GM06990 (cell line): Measurements from ENCODE around the gene BHLHE23.

ENCODE experiments used
- DNase-seq: peaks from one replicate; pipeline ENCODE4 v3.0.0-alpha.2; 2011; ENCODE audit not compliant: insufficient read length; ENCODE audit errors: extremely low read depth
- H3K27me3 ChIP-seq: replicated peaks from 2 replicates; pipeline ENCODE4 v1.6.0; 2011; ENCODE audit warnings: low read length; ENCODE audit not compliant: control insufficient read depth, insufficient read depth
- H3K36me3 ChIP-seq: 2 replicates; pipeline ENCODE4 v1.5.1; 2011; ENCODE audit warnings: low read length; ENCODE audit not compliant: control insufficient read depth, insufficient read depth
- H3K4me3 ChIP-seq: replicated peaks from 2 replicates; pipeline ENCODE4 v1.5.1; 2011; ENCODE audit warnings: low read depth, mild to moderate bottlenecking, control low read depth, low read length
- TF ChIP-seq, protein P1 (sequence below): IDR thresholded peaks from 2 replicates; pipeline ENCODE4 v1.5.1; 2011; ENCODE audit warnings: low read length, control low read depth, mild to moderate bottlenecking, inconsistent platforms; ENCODE audit not compliant: insufficient read depth, poor library complexity, severe bottlenecking

BHLHE23 gene

DNA sequence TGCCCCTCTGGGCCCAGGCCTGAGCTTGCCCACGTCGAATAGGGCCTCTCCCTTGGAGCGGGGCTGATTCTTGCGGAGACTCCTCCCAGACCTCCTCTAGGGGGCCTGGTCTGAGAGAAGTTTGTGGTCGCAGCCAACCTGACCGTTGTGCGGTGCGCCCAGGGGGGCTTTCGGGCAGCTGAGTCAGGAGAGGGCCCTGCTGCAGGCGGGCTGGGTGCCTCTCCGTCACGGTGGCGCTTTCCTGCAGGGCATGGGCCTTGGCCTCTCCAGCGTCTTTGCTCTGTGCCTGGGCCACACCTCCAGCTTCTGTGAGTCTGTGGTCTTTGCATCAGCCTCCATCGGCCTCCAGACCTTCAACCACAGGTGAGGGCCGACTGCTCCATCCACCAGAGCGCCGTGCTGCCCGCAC, 41.4 kb downstream of the BHLHE23 start:
- Histone ChIP-seq H3K36me3 (peaks cover 17% of the 10 kb centered on the region), H3K4me3 (no peak overlapping the region), H3K27me3 (no peaks in the 10 kb centered on the region)
- DNase-seq: no peak
- TF ChIP-seq, protein P1, sequence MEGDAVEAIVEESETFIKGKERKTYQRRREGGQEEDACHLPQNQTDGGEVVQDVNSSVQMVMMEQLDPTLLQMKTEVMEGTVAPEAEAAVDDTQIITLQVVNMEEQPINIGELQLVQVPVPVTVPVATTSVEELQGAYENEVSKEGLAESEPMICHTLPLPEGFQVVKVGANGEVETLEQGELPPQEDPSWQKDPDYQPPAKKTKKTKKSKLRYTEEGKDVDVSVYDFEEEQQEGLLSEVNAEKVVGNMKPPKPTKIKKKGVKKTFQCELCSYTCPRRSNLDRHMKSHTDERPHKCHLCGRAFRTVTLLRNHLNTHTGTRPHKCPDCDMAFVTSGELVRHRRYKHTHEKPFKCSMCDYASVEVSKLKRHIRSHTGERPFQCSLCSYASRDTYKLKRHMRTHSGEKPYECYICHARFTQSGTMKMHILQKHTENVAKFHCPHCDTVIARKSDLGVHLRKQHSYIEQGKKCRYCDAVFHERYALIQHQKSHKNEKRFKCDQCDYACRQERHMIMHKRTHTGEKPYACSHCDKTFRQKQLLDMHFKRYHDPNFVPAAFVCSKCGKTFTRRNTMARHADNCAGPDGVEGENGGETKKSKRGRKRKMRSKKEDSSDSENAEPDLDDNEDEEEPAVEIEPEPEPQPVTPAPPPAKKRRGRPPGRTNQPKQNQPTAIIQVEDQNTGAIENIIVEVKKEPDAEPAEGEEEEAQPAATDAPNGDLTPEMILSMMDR: no peak

DNA sequence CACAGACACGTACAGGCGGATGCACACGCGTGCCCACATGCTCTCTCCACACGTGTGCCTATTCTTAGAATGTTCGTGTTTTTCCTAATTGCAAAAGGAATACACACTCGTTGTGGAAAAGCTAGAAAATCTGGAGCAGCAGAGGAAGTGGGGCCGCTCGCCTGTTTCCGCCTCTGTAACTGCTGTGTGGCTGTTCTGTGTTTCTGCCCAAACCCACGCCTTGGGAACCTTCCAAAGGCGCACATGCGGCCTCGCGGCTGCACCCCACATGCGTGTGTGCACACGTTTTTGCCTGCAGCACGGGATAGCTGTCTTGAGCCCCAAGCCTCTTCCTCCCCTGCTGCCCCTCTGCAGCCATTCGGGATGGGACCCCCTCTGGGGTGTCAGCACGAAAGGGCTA, 42.1 kb downstream of the BHLHE23 start:
- H3K27me3 ChIP-seq: no peaks in the 10 kb centered on the region
- no peak for DNase-seq
- H3K36me3 ChIP-seq: peaks cover 21% of the 10 kb centered on the region
- H3K4me3 ChIP-seq: no peak overlapping the region
- TF ChIP-seq, protein P1: no peak

DNA sequence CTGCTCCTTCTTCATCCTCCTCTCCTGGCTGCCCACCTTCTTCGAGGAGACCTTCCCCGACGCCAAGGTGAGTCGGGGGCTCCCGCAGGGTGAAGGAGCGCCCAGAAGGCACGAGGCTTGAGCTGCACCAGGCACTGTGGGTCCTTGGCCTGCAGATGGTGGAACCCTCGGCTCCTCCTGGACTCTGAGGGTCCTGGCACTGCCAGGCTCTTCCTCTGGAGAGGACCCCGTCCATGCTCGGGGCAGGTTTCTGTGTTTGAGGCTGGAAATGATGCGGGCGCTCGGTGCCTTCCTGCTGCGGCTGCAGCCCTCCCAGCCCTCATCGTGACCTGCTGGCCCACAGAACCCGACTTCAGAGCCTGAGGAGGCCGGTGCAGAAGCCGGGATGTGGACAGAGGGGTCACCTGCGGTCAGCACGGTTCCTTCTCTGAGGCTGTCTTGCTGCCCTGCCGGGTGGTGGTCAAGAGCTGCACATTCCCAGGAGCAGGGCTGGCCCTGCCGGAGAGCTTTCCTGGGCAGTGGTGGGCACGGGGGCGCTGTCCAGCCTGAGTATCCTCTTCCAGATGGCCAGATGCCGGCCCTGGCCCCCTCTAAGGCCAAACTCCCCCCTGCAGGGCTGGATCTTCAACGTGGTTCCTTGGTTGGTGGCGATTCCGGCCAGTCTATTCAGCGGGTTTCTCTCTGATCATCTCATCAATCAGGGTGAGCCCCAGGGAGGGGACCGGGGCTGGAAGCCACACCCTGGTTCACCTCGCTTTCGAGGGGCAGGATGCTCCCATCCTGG, 43.0 kb downstream of the BHLHE23 start:
- Histone ChIP-seq H3K4me3 (no peak overlapping the region), H3K36me3 (peaks cover 25% of the 10 kb centered on the region), H3K27me3 (no peaks in the 10 kb centered on the region)
- no peak for DNase-seq
- TF ChIP-seq, protein P1: no peak

DNA sequence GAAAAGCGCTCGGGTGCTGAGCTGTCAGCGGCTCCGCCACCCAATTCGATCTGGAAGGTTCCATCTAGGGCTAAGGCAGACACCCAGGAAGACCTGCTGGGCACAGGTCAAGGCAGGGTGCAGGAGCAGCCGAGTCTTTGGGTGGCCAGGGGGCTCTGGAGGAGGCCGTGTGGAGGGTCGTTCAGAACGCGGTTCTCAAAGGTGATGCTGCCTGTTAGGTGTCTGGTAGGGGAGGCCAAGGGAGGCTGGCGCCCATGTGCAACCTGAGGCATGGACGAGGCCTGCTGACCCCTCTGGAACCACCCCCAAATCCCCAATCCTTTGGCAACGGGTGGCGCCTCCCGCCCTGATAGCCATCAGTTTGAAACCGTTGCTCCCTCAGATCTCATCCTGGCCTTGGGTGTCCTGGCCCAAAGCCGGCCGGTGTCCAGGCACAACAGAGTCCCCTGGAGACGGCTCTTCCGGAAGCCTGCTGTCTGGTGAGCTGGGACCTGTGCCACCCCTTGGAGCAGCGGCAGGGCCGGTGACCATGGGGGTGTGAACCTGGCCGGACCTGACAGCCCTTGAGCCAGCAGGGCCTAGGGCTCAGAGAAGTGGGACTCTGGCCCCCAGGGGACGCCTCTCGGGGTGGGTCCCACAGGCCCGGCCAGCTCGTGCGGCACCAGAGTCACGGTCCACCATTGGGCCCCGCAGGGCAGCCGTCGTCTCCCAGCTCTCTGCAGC, 43.7 kb downstream of the BHLHE23 start:
- TF ChIP-seq, protein P1: no peak
- H3K4me3 ChIP-seq: no peak overlapping the region
- no peaks in the 10 kb centered on the region for H3K27me3 ChIP-seq

DNA sequence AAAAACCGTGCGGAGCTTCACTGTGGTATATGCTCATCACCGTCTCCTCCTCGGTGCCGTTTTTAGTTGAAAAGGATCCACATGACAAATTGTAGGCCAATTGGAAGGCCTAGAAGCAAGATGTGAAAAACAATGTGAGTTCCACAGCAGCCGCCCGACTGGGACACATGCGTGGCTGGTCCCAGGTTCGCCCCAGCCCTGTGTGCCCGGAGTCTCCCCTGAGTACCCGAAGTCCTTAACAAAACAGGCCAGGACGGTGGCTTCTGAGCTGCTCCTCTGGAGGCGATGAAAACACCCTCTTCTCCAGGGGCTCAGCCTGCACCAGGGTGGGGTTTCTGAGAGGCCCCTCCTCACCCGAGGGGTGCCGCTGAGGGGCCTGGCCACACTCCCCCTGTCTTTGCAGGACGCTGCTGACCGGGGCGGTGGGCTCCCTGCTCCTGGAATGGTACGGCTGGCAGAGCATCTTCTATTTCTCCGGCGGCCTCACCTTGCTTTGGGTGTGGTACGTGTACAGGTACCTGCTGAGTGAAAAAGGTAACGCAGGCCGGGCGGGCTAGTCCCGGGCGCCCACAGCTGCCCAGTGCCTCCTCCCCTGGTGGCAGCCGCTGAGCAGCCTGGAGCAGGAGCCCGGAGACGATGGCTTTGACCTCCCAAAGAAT, 44.4 kb downstream of the BHLHE23 start:
- DNase-seq: no peak
- Histone ChIP-seq H3K4me3 (no peak overlapping the region), H3K36me3 (peaks cover 38% of the 10 kb centered on the region), H3K27me3 (no peaks in the 10 kb centered on the region)
- TF ChIP-seq, protein P1: no peak

More for the DNA sequence above, 43.7 kb downstream of the BHLHE23 start:
- no peak for DNase-seq
- H3K36me3 ChIP-seq: peaks cover 32% of the 10 kb centered on the region
